GM21515 (cell line): Measurements from ENCODE around the gene SMPD3.

Experiments
- ATAC-seq: cut with Tn5 transposase; IDR thresholded peaks from one replicate; pipeline ENCODE4 v1.9.1; 2021; ENCODE audit not compliant: unreplicated experiment

SMPD3 gene

GRCh38 chr16:68408428-68408827 is 39.9 kb downstream of the SMPD3 start:
- no peak for ATAC-seq

GRCh38 chr16:68406458-68407152 is 41.7 kb downstream of the SMPD3 start:
- no peak for ATAC-seq

- no peak for ATAC-seq
Observed at GRCh38 chr16:68404736-68405345, 43.5 kb downstream of the SMPD3 start.

GRCh38 chr16:68403704-68404103 is 44.6 kb downstream of the SMPD3 start:
- ATAC-seq = no peak

GRCh38 chr16:68403177-68403576 is 45.1 kb downstream of the SMPD3 start:
- ATAC-seq = no peak

- no peak for ATAC-seq
Observed at GRCh38 chr16:68402748-68403040, 45.6 kb downstream of the SMPD3 start.

GRCh38 chr16:68401871-68402747 is 46.2 kb downstream of the SMPD3 start:
- ATAC-seq = no peak

- no peak for ATAC-seq
Observed at GRCh38 chr16:68400924-68401460, 47.3 kb downstream of the SMPD3 start.

- ATAC-seq = no peak
Observed at GRCh38 chr16:68400083-68400923, 48.0 kb downstream of the SMPD3 start.

- no peak for ATAC-seq
Observed at GRCh38 chr16:68399456-68399855, 48.9 kb downstream of the SMPD3 start.

- ATAC-seq = no peak
Observed at GRCh38 chr16:68397710-68398201, 50.6 kb downstream of the SMPD3 start.

GRCh38 chr16:68396481-68396880 is 51.8 kb downstream of the SMPD3 start:
- ATAC-seq = no peak

GRCh38 chr16:68395815-68396214 is 52.5 kb downstream of the SMPD3 start:
- ATAC-seq = no peak

GRCh38 chr16:68395167-68395786 is 53.0 kb downstream of the SMPD3 start:
- no peak for ATAC-seq

- ATAC-seq = no peak
Observed at GRCh38 chr16:68393333-68393732, 55.0 kb downstream of the SMPD3 start.

- no peak for ATAC-seq
Observed at GRCh38 chr16:68389750-68390371, 58.4 kb downstream of the SMPD3 start.

- no peak for ATAC-seq
Observed at GRCh38 chr16:68389006-68389405, 59.3 kb downstream of the SMPD3 start.

- no peak for ATAC-seq
Observed at GRCh38 chr16:68388124-68388523, 60.2 kb downstream of the SMPD3 start.

- no peak for ATAC-seq
Observed at GRCh38 chr16:68387301-68387700, 61.0 kb downstream of the SMPD3 start.

GRCh38 chr16:68386628-68387027 is 61.7 kb downstream of the SMPD3 start:
- ATAC-seq = no peak
